GM23338 (cell line): ENCODE results near the gene SCYGR4. TPM values are rescaled to one million over a fixed set of nuclear protein-coding genes. Genes with fewer than 3 reads are reported as not detected.

Experiments used
- ATAC-seq: fragments of 200-7000 bp; cut with Tn5 transposase; 3 replicates; pipeline ENCODE4 v1.9.1; 2020
- DNase-seq: peaks from one replicate; pipeline ENCODE4 v3.0.0-alpha.2; 2015; ENCODE audit warnings: low spot score
- H2AFZ ChIP-seq: fragments of 200-600 bp; sonication (generic); 2 replicates; pipeline ENCODE4 v1.8.0; 2016; ENCODE audit warnings: antibody characterized with exemption, mild to moderate bottlenecking, moderate library complexity
- H3F3A ChIP-seq: fragments of 200-600 bp; sonication (generic); replicated peaks from 2 replicates; pipeline ENCODE4 v1.8.0; 2017; ENCODE audit warnings: antibody characterized with exemption, mixed run types, low read depth
- H3K27ac ChIP-seq: fragments of 200-600 bp; sonication (generic); 2 replicates; pipeline ENCODE4 v1.6.1; 2016; ENCODE audit warnings: low read depth
- H3K27me3 ChIP-seq: fragments of 200-600 bp; sonication (generic); 2 replicates; pipeline ENCODE4 v1.8.0; 2016; ENCODE audit warnings: mild to moderate bottlenecking, mixed run types, moderate library complexity; ENCODE audit not compliant: insufficient read depth
- H3K36me3 ChIP-seq: fragments of 200-600 bp; sonication (generic); 2 replicates; pipeline ENCODE4 v1.8.0; 2016; ENCODE audit warnings: mild to moderate bottlenecking; ENCODE audit not compliant: insufficient read depth
- H3K4me1 ChIP-seq: fragments of 200-600 bp; sonication (generic); 2 replicates; pipeline ENCODE4 v1.8.0; 2016; ENCODE audit warnings: mild to moderate bottlenecking, moderate library complexity; ENCODE audit not compliant: insufficient read depth
- H3K4me2 ChIP-seq: fragments of 200-600 bp; sonication (generic); 2 replicates; pipeline ENCODE4 v1.7.1; 2017; ENCODE audit warnings: mixed run types
- H3K4me3 ChIP-seq: fragments of 200-600 bp; sonication (generic); 2 replicates; pipeline ENCODE4 v1.6.1; 2016; ENCODE audit warnings: mixed run types
- H3K79me2 ChIP-seq: fragments of 200-600 bp; sonication (generic); replicated peaks from 2 replicates; pipeline ENCODE4 v1.8.0; 2017; ENCODE audit warnings: mild to moderate bottlenecking; ENCODE audit not compliant: insufficient read depth
- H3K9me2 ChIP-seq: fragments of 200-600 bp; sonication (generic); 2 replicates; pipeline ENCODE4 v1.8.0; 2017; ENCODE audit not compliant: insufficient read depth
- H4K20me1 ChIP-seq: fragments of 200-600 bp; sonication (generic); replicated peaks from 2 replicates; pipeline ENCODE4 v1.8.0; 2017; ENCODE audit warnings: mild to moderate bottlenecking; ENCODE audit not compliant: insufficient read depth
- H3K27ac Mint-ChIP-seq: 2 replicates; pipeline ENCODE4 v1.8.0; 2020; ENCODE audit warnings: inconsistent platforms, mild to moderate bottlenecking, moderate library complexity, mixed read lengths
- H3K27me3 Mint-ChIP-seq: 3 replicates; pipeline ENCODE4 v1.8.0; 2022; ENCODE audit warnings: low read depth, mild to moderate bottlenecking, moderate library complexity, mixed read lengths, inconsistent platforms; ENCODE audit not compliant: insufficient read depth, poor library complexity
- H3K36me3 Mint-ChIP-seq: 3 replicates; pipeline ENCODE4 v1.8.0; 2021; ENCODE audit warnings: low read depth, mild to moderate bottlenecking, inconsistent platforms, moderate library complexity, mixed read lengths
- H3K4me1 Mint-ChIP-seq: 3 replicates; pipeline ENCODE4 v1.8.0; 2020; ENCODE audit warnings: mild to moderate bottlenecking, inconsistent platforms, mixed read lengths
- H3K4me3 Mint-ChIP-seq: 3 replicates; pipeline ENCODE4 v1.8.0; 2021; ENCODE audit warnings: moderate library complexity, mild to moderate bottlenecking, inconsistent platforms, mixed read lengths
- H3K9me3 Mint-ChIP-seq: 3 replicates; pipeline ENCODE4 v1.8.0; 2020; ENCODE audit warnings: moderate library complexity, mild to moderate bottlenecking, inconsistent platforms, mixed read lengths
- CREB1 ChIP-seq: fragments of 250-450 bp; sonication (Bioruptor Pico); IDR thresholded peaks from 2 replicates; pipeline ENCODE4 v1.5.0; 2020; ENCODE audit warnings: low read depth, mild to moderate bottlenecking, moderate library complexity
- CTCF ChIP-seq, 2 experiments: fragments of 200-600 bp in 1 of 2; sonication (generic) in 1 of 2; conservative IDR thresholded peaks; 2 replicates each; pipeline versions ENCODE4 v1.5.1 to v1.6.1; 2016 to 2017; ENCODE audit warnings: antibody characterized with exemption in 2 of 2, low read depth in 2 of 2, mild to moderate bottlenecking in 2 of 2, moderate library complexity in 1 of 2
- ETS1 ChIP-seq: IDR thresholded peaks from 2 replicates; pipeline ENCODE4 v1.6.1; 2016; ENCODE audit warnings: antibody characterized with exemption
- EZH2 ChIP-seq: fragments of 200-600 bp; sonication (generic); IDR thresholded peaks from one replicate; pipeline ENCODE4 v1.8.0; 2017; ENCODE audit warnings: antibody characterized with exemption, mild to moderate bottlenecking, low read depth; ENCODE audit not compliant: unreplicated experiment
- EZH2phosphoT487 ChIP-seq: fragments of 200-600 bp; sonication (generic); IDR thresholded peaks from one replicate; pipeline ENCODE4 v1.8.1; 2018; ENCODE audit warnings: antibody characterized with exemption; ENCODE audit not compliant: unreplicated experiment
- JUNB ChIP-seq: IDR thresholded peaks from one replicate; pipeline ENCODE4 v1.6.1; 2016; ENCODE audit warnings: antibody characterized with exemption; ENCODE audit not compliant: unreplicated experiment
- NANOG ChIP-seq: IDR thresholded peaks from 2 replicates; pipeline ENCODE4 v1.6.1; 2016; ENCODE audit warnings: antibody characterized with exemption, borderline replicate concordance
- POLR2AphosphoS5 ChIP-seq: IDR thresholded peaks from 2 replicates; pipeline ENCODE4 v1.6.1; 2016; ENCODE audit warnings: antibody characterized with exemption, low read depth
- REST ChIP-seq: IDR thresholded peaks from one replicate; pipeline ENCODE4 v1.6.1; 2018; ENCODE audit warnings: antibody characterized with exemption; ENCODE audit not compliant: unreplicated experiment
- STAT1 ChIP-seq: IDR thresholded peaks from one replicate; pipeline ENCODE4 v1.6.1; 2016; ENCODE audit warnings: antibody characterized with exemption; ENCODE audit not compliant: unreplicated experiment
- ZNF114 ChIP-seq: fragments of 250-450 bp; sonication (Bioruptor Pico); IDR thresholded peaks from 2 replicates; pipeline ENCODE4 v1.5.0; 2020; ENCODE audit warnings: mild to moderate bottlenecking, moderate library complexity
- ZNF331 ChIP-seq: fragments of 250-450 bp; sonication (Bioruptor Pico); IDR thresholded peaks from 2 replicates; pipeline ENCODE4 v1.5.0; 2020; ENCODE audit warnings: low read depth, mild to moderate bottlenecking, moderate library complexity
- ZNF462 ChIP-seq: fragments of 250-450 bp; sonication (Bioruptor Pico); IDR thresholded peaks from 2 replicates; pipeline ENCODE4 v1.5.0; 2020; ENCODE audit warnings: mild to moderate bottlenecking, moderate library complexity
- polyA plus RNA-seq: library from polyadenylated mRNA; unstranded; fragments of >200 nt; fragmentation: Nextera tagmentation; extraction: Ambion mirVana; gene quantifications from 2 replicates; pipeline ENCODE4 v1.2.1, GENCODE V29; 2016
- total RNA-seq: library from RNA; depleted of rRNA; stranded (reverse); fragments of >200 nt; shearing (Covaris generic); gene quantifications from 2 replicates; pipeline ENCODE4 v1.2.3, GENCODE V29; 2014

SCYGR4 gene
- total and polyA plus RNA-seq, 2 experiments from 2014 or later = not detected

- H3K27ac Mint-ChIP-seq = no peak overlapping the region
- Histone ChIP-seq H4K20me1 (no peaks in the 10 kb centered on the region), H3F3A (no peaks in the 10 kb centered on the region), H2AFZ (no peak overlapping the region), H3K4me1 (no peaks in the 10 kb centered on the region), H3K4me2 (no peak overlapping the region), H3K27ac (no peak overlapping the region), H3K79me2 (no peaks in the 10 kb centered on the region), H3K36me3 (no peaks in the 10 kb centered on the region), H3K27me3 (no peaks in the 10 kb centered on the region), H3K9me2 (no peaks in the 10 kb centered on the region), H3K4me3 (no peak overlapping the region)
- DNase-seq (no peak), ATAC-seq (no peak)
- TF ChIP-seq CREB1 (CRISPR knock-in tag) = no peak
- TF ChIP-seq CTCF (conservative IDR thresholded peaks at IDR 0.05; ENCODE audit: low read depth in 2 of 2) = no peak
- no peak for TF ChIP-seq ZNF114 (CRISPR knock-in tag)
- no peak for TF ChIP-seq STAT1
- no peak for TF ChIP-seq EZH2phosphoT487
- TF ChIP-seq ZNF331 (CRISPR knock-in tag) = no peak
- no peak for TF ChIP-seq EZH2
- TF ChIP-seq ZNF462 (CRISPR knock-in tag) = no peak
- no peak for TF ChIP-seq POLR2AphosphoS5
- TF ChIP-seq REST = no peak
- no peak for TF ChIP-seq NANOG
- TF ChIP-seq ETS1 = no peak
- TF ChIP-seq JUNB = no peak
- H3K4me1 Mint-ChIP-seq = no peaks in the 10 kb centered on the region
- no peak overlapping the region for H3K4me3 Mint-ChIP-seq
- H3K27me3 Mint-ChIP-seq = peaks cover 4% of the 10 kb centered on the region
- no peaks in the 10 kb centered on the region for H3K9me3 Mint-ChIP-seq
- no peaks in the 10 kb centered on the region for H3K36me3 Mint-ChIP-seq
Measured at GRCh38 chr2:227630322-227630721, 13.0 kb downstream of the SCYGR4 start.
